Heart left ventricle (tissue), 13 donors: ENCODE results near the gene MIF4GD.

Experiments
- POLR2A ChIP-seq, 2 donors: fragments of 450-650 bp; IDR thresholded peaks; one replicate each; pipeline ENCODE4 v1.6.1; 2017; ENCODE audit warnings: antibody characterized with exemption in 2 of 2, mild to moderate bottlenecking in 2 of 2, moderate library complexity in 2 of 2
- TF ChIP-seq, protein P1 (sequence below), 12 donors: fragments of 200-600 bp; sonication (generic) in 4 of 12; IDR thresholded peaks; one replicate each; pipeline versions ENCODE4 v1.5.0 to v1.8.0; 2018 to 2022; ENCODE audit warnings: antibody characterized with exemption in 12 of 12, mild to moderate bottlenecking in 5 of 12
- donor health status: ischemic (EF 13 %, LVEDD 7.1; RV severe dilation, severe dysfunction).
- donor health status: DM: no; HTN: yes; CAD: no.
- donor health status: DM: no; HTN: no; CAD: no.
- donor health status: ischemic (EF 25% LVEDD 6.9; RV normal size, moderate dysfunction).
- donor health status: ischemic (EF 25% LVEDD 5.7; RV mildly dilated, moderate dysfunction).
- donor health status: ischemic (EF 35%, LVEDD 5.7; RV mildly dilated, moderate dysfunction).
- donor health status: nonischemic (EF 11% LVEDD 7.7; RV severe dilation, severe dysfunction).
- donor health status: DM: yes; HTN: yes; CAD: no.
- donor health status: PGD.
- donor health status: ischemic (EF 29% LVEDD 5.4; RV normal size, mild dysfunction).
- donor health status: nonischemic (EF 23%, LVEDD 6.1; RV moderate dilation, normal function).

GRCh38 chr17:75270966-75271232, at the start of gene MIF4GD:
- TF ChIP-seq, protein P1, sequence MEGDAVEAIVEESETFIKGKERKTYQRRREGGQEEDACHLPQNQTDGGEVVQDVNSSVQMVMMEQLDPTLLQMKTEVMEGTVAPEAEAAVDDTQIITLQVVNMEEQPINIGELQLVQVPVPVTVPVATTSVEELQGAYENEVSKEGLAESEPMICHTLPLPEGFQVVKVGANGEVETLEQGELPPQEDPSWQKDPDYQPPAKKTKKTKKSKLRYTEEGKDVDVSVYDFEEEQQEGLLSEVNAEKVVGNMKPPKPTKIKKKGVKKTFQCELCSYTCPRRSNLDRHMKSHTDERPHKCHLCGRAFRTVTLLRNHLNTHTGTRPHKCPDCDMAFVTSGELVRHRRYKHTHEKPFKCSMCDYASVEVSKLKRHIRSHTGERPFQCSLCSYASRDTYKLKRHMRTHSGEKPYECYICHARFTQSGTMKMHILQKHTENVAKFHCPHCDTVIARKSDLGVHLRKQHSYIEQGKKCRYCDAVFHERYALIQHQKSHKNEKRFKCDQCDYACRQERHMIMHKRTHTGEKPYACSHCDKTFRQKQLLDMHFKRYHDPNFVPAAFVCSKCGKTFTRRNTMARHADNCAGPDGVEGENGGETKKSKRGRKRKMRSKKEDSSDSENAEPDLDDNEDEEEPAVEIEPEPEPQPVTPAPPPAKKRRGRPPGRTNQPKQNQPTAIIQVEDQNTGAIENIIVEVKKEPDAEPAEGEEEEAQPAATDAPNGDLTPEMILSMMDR (IDR thresholded peaks at IDR 0.05): no peak
- TF ChIP-seq POLR2A (IDR thresholded peaks at IDR 0.05): no peak
